IMR-90 (cell line): Measurements from ENCODE around the gene PHKB. TPM values are rescaled to one million over a fixed set of nuclear protein-coding genes. Genes with fewer than 3 reads are reported as not detected.

Source experiments
- ATAC-seq: fragments of 200-7000 bp; cut with Tn5 transposase; 2 replicates; pipeline ENCODE4 v1.9.1; 2020; ENCODE audit warnings: low read depth, mild to moderate bottlenecking, moderate library complexity
- BruUV-seq: library from RNA; stranded (reverse); fragments of 400-500 nt; replicated peaks from 2 replicates; lab custom pipeline; 2021; lab: Mats Ljungman, UMichigan
- CTCF ChIA-PET: fragments of 300-600 bp; formaldehyde crosslinking; extraction: SDS; loops from one replicate; lab custom pipeline; 2021; ENCODE audit warnings: antibody characterized with exemption; lab: Yijun Ruan, JAX
- POLR2A ChIA-PET: fragments of 300-600 bp; sonication (Branson Sonifier 250); formaldehyde crosslinking; loops from one replicate; lab custom pipeline; 2022; ENCODE audit warnings: antibody characterized with exemption; ENCODE audit not compliant: unreplicated experiment; lab: Charles Lee
- DNase-seq: peaks from one replicate; pipeline ENCODE4 v3.0.0; 2013
- H2AFZ ChIP-seq: replicated peaks from 2 replicates; pipeline ENCODE3; 2013; ENCODE audit warnings: low read length, mild to moderate bottlenecking; ENCODE audit not compliant: poor library complexity
- H2AK5ac ChIP-seq: 2 replicates; pipeline ENCODE4 v1.6.1; 2013; ENCODE audit warnings: low read depth, low read length, inconsistent platforms
- H2AK9ac ChIP-seq: replicated peaks from 2 replicates; pipeline ENCODE3; 2013; ENCODE audit warnings: mild to moderate bottlenecking, low read depth, low read length, moderate library complexity; ENCODE audit not compliant: poor library complexity
- H2BK120ac ChIP-seq: 2 replicates; pipeline ENCODE4 v1.6.1; 2013; ENCODE audit warnings: low read depth, low read length, inconsistent platforms
- H2BK15ac ChIP-seq: 3 replicates; pipeline ENCODE4 v1.6.1; 2013; ENCODE audit warnings: low read depth, low read length, inconsistent platforms
- H2BK20ac ChIP-seq: 2 replicates; pipeline ENCODE4 v1.6.1; 2013; ENCODE audit warnings: low read depth, mild to moderate bottlenecking, inconsistent platforms, low read length, moderate library complexity
- H2BK5ac ChIP-seq: 2 replicates; pipeline ENCODE4 v1.6.1; 2013; ENCODE audit warnings: mild to moderate bottlenecking, low read depth, low read length, inconsistent platforms; ENCODE audit not compliant: poor library complexity, severe bottlenecking
- H3K14ac ChIP-seq: replicated peaks from 2 replicates; pipeline ENCODE4 v1.6.1; 2013; ENCODE audit warnings: low read depth, low read length, inconsistent platforms
- H3K18ac ChIP-seq: 2 replicates; pipeline ENCODE4 v1.6.1; 2013; ENCODE audit warnings: low read depth, low read length, control low read depth
- H3K23ac ChIP-seq: 2 replicates; pipeline ENCODE4 v1.6.1; 2013; ENCODE audit warnings: low read depth, low read length, inconsistent platforms
- H3K27ac ChIP-seq: 2 replicates; pipeline ENCODE4 v1.5.1; 2013; ENCODE audit warnings: mild to moderate bottlenecking, control low read depth, low read length; ENCODE audit not compliant: insufficient read depth
- H3K27me3 ChIP-seq: 2 replicates; pipeline ENCODE4 v1.6.1; 2013; ENCODE audit warnings: low read length; ENCODE audit not compliant: control insufficient read depth, insufficient read depth
- H3K36me3 ChIP-seq: 2 replicates; pipeline ENCODE4 v1.6.1; 2013; ENCODE audit warnings: low read length, mixed read lengths; ENCODE audit not compliant: control insufficient read depth, insufficient read depth
- H3K4ac ChIP-seq: 2 replicates; pipeline ENCODE4 v1.6.1; 2013; ENCODE audit warnings: low read depth, low read length, inconsistent platforms
- H3K4me1 ChIP-seq: 2 replicates; pipeline ENCODE4 v1.6.1; 2013; ENCODE audit warnings: low read length, mixed read lengths; ENCODE audit not compliant: control insufficient read depth, insufficient read depth
- H3K4me2 ChIP-seq: 2 replicates; pipeline ENCODE4 v1.6.1; 2013; ENCODE audit warnings: low read depth, mild to moderate bottlenecking, control low read depth, low read length, moderate library complexity
- H3K4me3 ChIP-seq: 2 replicates; pipeline ENCODE4 v1.5.1; 2013; ENCODE audit warnings: low read depth, mild to moderate bottlenecking, control low read depth, low read length, moderate library complexity; ENCODE audit not compliant: insufficient read depth
- H3K56ac ChIP-seq: 2 replicates; pipeline ENCODE4 v1.6.1; 2013; ENCODE audit warnings: low read length, inconsistent platforms; ENCODE audit not compliant: insufficient read depth; ENCODE audit errors: extremely low read depth
- H3K79me1 ChIP-seq, 2 experiments: 2 replicates each; pipeline ENCODE4 v1.6.1; 2013; ENCODE audit warnings: low read length in 2 of 2, inconsistent platforms in 1 of 2, low read depth in 1 of 2
- H3K9ac ChIP-seq: 2 replicates; pipeline ENCODE4 v1.6.1; 2013; ENCODE audit warnings: low read depth, low read length, control low read depth
- H3K9me1 ChIP-seq: 2 replicates; pipeline ENCODE4 v1.6.1; 2013; ENCODE audit warnings: low read length, inconsistent platforms; ENCODE audit not compliant: insufficient read depth
- H3K9me3 ChIP-seq: 2 replicates; pipeline ENCODE4 v1.6.1; 2013; ENCODE audit warnings: low read length; ENCODE audit not compliant: control insufficient read depth, insufficient read depth
- H4K20me1 ChIP-seq: 2 replicates; pipeline ENCODE4 v1.6.1; 2013; ENCODE audit warnings: low read length, inconsistent platforms; ENCODE audit not compliant: insufficient read depth
- H4K5ac ChIP-seq: 2 replicates; pipeline ENCODE4 v1.6.1; 2013; ENCODE audit warnings: mild to moderate bottlenecking, low read depth, low read length, control low read depth
- H4K8ac ChIP-seq, 2 experiments: 2 replicates each; pipeline ENCODE4 v1.6.1; 2013; ENCODE audit warnings: low read depth in 2 of 2, low read length in 2 of 2, control low read depth in 1 of 2, inconsistent platforms in 1 of 2
- H4K91ac ChIP-seq: 2 replicates; pipeline ENCODE4 v1.6.1; 2013; ENCODE audit warnings: low read depth, low read length, inconsistent platforms; ENCODE audit not compliant: insufficient read depth
- BHLHE40 ChIP-seq: fragments of 150-350 bp; IDR thresholded peaks from 2 replicates; pipeline ENCODE4 v1.6.1; 2016; ENCODE audit warnings: mild to moderate bottlenecking, low read depth, low read length
- CEBPB ChIP-seq: IDR thresholded peaks from 2 replicates; pipeline ENCODE4 v1.6.1; 2012; ENCODE audit warnings: low read depth, low read length, improper control_type of control experiment
- CHD1 ChIP-seq: IDR thresholded peaks from 2 replicates; pipeline ENCODE4 v1.6.1; 2012; ENCODE audit warnings: low read depth, low read length, improper control_type of control experiment
- FOS ChIP-seq: fragments of 150-350 bp; IDR thresholded peaks from 2 replicates; pipeline ENCODE4 v1.6.1; 2016; ENCODE audit warnings: low read depth, low read length
- MXI1 ChIP-seq: IDR thresholded peaks from 2 replicates; pipeline ENCODE4 v1.6.1; 2012; ENCODE audit warnings: low read depth, mild to moderate bottlenecking, low read length, moderate library complexity, borderline replicate concordance
- NFE2L2 ChIP-seq: fragments of 150-350 bp; IDR thresholded peaks from 2 replicates; pipeline ENCODE4 v1.6.1; 2016; ENCODE audit warnings: low read depth, mild to moderate bottlenecking, low read length
- SMC3 ChIP-seq: fragments of 150-350 bp; IDR thresholded peaks from 2 replicates; pipeline ENCODE4 v1.6.1; 2016; ENCODE audit warnings: low read depth, mild to moderate bottlenecking, antibody characterized with exemption, low read length, moderate library complexity
- WGBS, 2 experiments: methylation state at CpG; one replicate each; pipeline versions ENCODE4 v1.1.5 to v1.1.7; 2013; ENCODE audit warnings: missing lambda C conversion rate in 2 of 2; ENCODE audit not compliant: insufficient read length in 1 of 2; ENCODE audit errors: extremely low coverage in 2 of 2; 5-methylcytosine and 5-hydroxymethylcytosine counted together
- dilution Hi-C: fragments of 300-500 bp; cut with HindIII; formaldehyde crosslinking; loops from one replicate; pipeline ENCODE4 v1.14.3; 2018; ENCODE audit warnings: low sequenced_read_pairs; ENCODE audit not compliant: unreplicated experiment
- in situ Hi-C: fragments of 300-500 bp; cut with MboI; formaldehyde crosslinking; loops from 3 replicates; pipeline ENCODE4 v1.14.3; 2019; ENCODE audit warnings: low sequenced_read_pairs, inconsistent platforms, mixed read lengths
- intact Hi-C: fragments of 100-400 bp; cut with micrococcal nuclease; formaldehyde crosslinking; loops from 2 replicates; pipeline ENCODE4 v1.10.0; 2022
- polyA plus RNA-seq, 3 experiments: library from polyadenylated mRNA; depleted of rRNA; stranded (reverse); fragments of >200 nt; gene quantifications; 2 replicates each; pipeline ENCODE4 v1.2.3, GENCODE V29; 2012; ENCODE audit warnings: low replicate concordance in 1 of 3
- total RNA-seq: library from RNA; depleted of rRNA; stranded (reverse); fragments of >200 nt; gene quantifications from 2 replicates; pipeline ENCODE4 v1.2.3, GENCODE V29; 2012
- TF ChIP-seq, protein P1 (sequence below): conservative IDR thresholded peaks from 2 replicates; pipeline ENCODE4 v1.5.1; 2012; ENCODE audit warnings: mild to moderate bottlenecking, low read depth, low read length, improper control_type of control experiment
- TF ChIP-seq, protein P2 (sequence below): fragments of 150-350 bp; IDR thresholded peaks from 2 replicates; pipeline ENCODE4 v1.6.1; 2016; ENCODE audit warnings: low read depth, mild to moderate bottlenecking, low read length, moderate library complexity, borderline replicate concordance

The PHKB gene
- total and polyA plus RNA-seq, 2 of the 4 experiments (the other 2 are of a cell fraction) = 24.2 to 58.6 TPM

DNA sequence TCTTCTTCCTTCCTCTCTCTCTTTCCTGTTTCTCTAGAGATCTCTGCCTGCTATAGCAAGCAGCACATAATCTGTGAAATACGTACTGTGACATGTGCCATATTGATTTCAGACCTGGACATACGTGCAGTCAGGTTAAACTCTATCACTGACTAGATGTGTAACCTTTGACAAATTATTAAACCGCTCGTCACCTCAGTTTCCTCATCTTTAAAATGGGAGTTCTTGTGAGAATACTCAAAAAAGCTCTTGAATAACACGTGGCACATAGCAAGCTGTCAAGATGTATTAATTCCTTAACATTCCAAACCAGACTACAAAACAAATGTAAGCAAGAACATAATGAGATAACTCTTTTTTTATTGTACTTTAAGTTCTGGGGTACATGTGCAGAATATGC is 170.0 kb downstream of the PHKB start:
- Histone ChIP-seq H3K14ac (no peak overlapping the region), H2BK5ac (no peak overlapping the region), H4K5ac (no peak overlapping the region), H3K4me1 (no peaks in the 10 kb centered on the region), H3K4me3 (no peak overlapping the region), H4K8ac (no peak overlapping the region), H3K23ac (no peak overlapping the region), H3K79me1 (peaks cover 0 to 5% of the 10 kb centered on the region in 2 experiments; a peak in 1 of 4 replicates), H2BK20ac (no peak overlapping the region), H2BK120ac (no peak overlapping the region), H4K91ac (no peak overlapping the region), H2BK15ac (no peak overlapping the region), H2AFZ (no peak overlapping the region), H4K20me1 (no peaks in the 10 kb centered on the region), H3K9ac (no peak overlapping the region), H3K56ac (no peak overlapping the region), H3K9me3 (no peaks in the 10 kb centered on the region), H3K18ac (no peak overlapping the region), H2AK9ac (no peak overlapping the region), H3K36me3 (no peaks in the 10 kb centered on the region), H3K9me1 (peaks cover 4% of the 10 kb centered on the region), H3K4me2 (no peak overlapping the region), H2AK5ac (no peak overlapping the region), H3K27ac (no peak overlapping the region), H3K4ac (no peak overlapping the region), H3K27me3 (no peaks in the 10 kb centered on the region)
- no peak for TF ChIP-seq CHD1
- TF ChIP-seq, protein P1, sequence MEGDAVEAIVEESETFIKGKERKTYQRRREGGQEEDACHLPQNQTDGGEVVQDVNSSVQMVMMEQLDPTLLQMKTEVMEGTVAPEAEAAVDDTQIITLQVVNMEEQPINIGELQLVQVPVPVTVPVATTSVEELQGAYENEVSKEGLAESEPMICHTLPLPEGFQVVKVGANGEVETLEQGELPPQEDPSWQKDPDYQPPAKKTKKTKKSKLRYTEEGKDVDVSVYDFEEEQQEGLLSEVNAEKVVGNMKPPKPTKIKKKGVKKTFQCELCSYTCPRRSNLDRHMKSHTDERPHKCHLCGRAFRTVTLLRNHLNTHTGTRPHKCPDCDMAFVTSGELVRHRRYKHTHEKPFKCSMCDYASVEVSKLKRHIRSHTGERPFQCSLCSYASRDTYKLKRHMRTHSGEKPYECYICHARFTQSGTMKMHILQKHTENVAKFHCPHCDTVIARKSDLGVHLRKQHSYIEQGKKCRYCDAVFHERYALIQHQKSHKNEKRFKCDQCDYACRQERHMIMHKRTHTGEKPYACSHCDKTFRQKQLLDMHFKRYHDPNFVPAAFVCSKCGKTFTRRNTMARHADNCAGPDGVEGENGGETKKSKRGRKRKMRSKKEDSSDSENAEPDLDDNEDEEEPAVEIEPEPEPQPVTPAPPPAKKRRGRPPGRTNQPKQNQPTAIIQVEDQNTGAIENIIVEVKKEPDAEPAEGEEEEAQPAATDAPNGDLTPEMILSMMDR = no peak
- no peak for TF ChIP-seq NFE2L2
- TF ChIP-seq SMC3 = no peak
- TF ChIP-seq, protein P2, sequence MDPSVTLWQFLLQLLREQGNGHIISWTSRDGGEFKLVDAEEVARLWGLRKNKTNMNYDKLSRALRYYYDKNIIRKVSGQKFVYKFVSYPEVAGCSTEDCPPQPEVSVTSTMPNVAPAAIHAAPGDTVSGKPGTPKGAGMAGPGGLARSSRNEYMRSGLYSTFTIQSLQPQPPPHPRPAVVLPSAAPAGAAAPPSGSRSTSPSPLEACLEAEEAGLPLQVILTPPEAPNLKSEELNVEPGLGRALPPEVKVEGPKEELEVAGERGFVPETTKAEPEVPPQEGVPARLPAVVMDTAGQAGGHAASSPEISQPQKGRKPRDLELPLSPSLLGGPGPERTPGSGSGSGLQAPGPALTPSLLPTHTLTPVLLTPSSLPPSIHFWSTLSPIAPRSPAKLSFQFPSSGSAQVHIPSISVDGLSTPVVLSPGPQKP = no peak
- no peak for TF ChIP-seq CEBPB
- TF ChIP-seq FOS = no peak
- TF ChIP-seq MXI1 = no peak
- no peak for TF ChIP-seq BHLHE40
- intact Hi-C loops = no loop called here
- in situ Hi-C loops = no loop called here
- CTCF ChIA-PET = interaction anchor here (0.6 to 0.7 kb wide), 2 partner anchors 36 to 606 kb away, joined by 3 read pairs; no protein-coding TSS in a partner anchor
- ATAC-seq (no peak), DNase-seq (no peak)
- POLR2A ChIA-PET = no interaction called here
- no TSS peak for BruUV-seq
- no CpG with 5 or more reads among the region's 5 CpGs for WGBS, 2 experiments
- dilution Hi-C loops = no loop called here
